ENCODE data around the gene ERC1. TPM values are rescaled to one million over a fixed set of nuclear protein-coding genes. Genes with fewer than 3 reads are reported as not detected.

Gene ERC1
- total RNA-seq, 2 experiments from 2014 or later: 40.1 to 49.6 TPM

DNA sequence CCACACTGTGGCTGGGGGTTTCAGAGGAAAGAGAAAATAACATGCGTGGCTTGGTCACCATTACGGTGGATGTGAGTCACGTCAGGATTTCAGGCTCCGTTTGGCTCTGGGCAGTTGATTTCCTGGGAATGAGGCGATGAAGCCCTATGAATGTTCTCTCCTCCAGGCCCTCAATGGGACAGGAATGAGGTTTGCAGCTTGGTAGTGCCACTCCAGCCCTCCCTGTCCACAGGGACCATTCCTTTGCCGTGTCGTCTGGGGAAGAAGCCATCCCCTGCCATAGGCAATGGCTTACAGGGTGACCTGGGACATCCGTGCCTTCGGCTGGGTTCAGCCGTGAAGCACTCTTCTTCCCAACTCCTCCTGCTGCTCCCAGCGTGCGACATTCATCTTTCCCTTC is 508.3 kb downstream of the ERC1 start:
- TF ChIP-seq, protein P1, sequence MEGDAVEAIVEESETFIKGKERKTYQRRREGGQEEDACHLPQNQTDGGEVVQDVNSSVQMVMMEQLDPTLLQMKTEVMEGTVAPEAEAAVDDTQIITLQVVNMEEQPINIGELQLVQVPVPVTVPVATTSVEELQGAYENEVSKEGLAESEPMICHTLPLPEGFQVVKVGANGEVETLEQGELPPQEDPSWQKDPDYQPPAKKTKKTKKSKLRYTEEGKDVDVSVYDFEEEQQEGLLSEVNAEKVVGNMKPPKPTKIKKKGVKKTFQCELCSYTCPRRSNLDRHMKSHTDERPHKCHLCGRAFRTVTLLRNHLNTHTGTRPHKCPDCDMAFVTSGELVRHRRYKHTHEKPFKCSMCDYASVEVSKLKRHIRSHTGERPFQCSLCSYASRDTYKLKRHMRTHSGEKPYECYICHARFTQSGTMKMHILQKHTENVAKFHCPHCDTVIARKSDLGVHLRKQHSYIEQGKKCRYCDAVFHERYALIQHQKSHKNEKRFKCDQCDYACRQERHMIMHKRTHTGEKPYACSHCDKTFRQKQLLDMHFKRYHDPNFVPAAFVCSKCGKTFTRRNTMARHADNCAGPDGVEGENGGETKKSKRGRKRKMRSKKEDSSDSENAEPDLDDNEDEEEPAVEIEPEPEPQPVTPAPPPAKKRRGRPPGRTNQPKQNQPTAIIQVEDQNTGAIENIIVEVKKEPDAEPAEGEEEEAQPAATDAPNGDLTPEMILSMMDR (IDR thresholded peaks at IDR 0.05): no peak
- H3K27me3 Mint-ChIP-seq: peaks cover 11% of the 10 kb centered on the region
- H3K4me3 Mint-ChIP-seq: no peak overlapping the region
- ChIA-PET POLR2A (interaction anchor here (0.5 kb wide), 1 partner anchor 495 kb away, joined by 3 read pairs; no protein-coding TSS in a partner anchor), CTCF (no interaction called here)
- H3K9me3 ChIP-seq (ENCODE audit: control insufficient read depth in 1 of 2, insufficient read depth in 1 of 2, low read length in 2 of 2): peaks cover 0 to 4% of the 10 kb centered on the region in 2 experiments
- no peak for ATAC-seq (ENCODE audit: poor library complexity)
- peaks cover 5% of the 10 kb centered on the region for H3K4me1 ChIP-seq (ENCODE audit: insufficient read depth, low read length)
- no peak for DNase-seq
- no peak overlapping the region for H3K4me3 ChIP-seq (ENCODE audit: low read length)
- peaks cover 4% of the 10 kb centered on the region for H3K4me1 Mint-ChIP-seq (ENCODE audit: low read depth)
- no peak overlapping the region for H3K27ac Mint-ChIP-seq
- no peaks in the 10 kb centered on the region for H3K9me3 Mint-ChIP-seq
- peaks cover 5 to 10% of the 10 kb centered on the region in 2 experiments for H3K27me3 ChIP-seq (ENCODE audit: control insufficient read depth in 1 of 2, insufficient read depth in 2 of 2, low read length in 2 of 2)
- peaks cover 3% of the 10 kb centered on the region for H3K36me3 Mint-ChIP-seq (ENCODE audit: low read depth)
- no peak overlapping the region for H3K27ac ChIP-seq (ENCODE audit: low read depth in 1 of 2, low read length in 2 of 2)
- no peaks in the 10 kb centered on the region for H3K36me3 ChIP-seq (ENCODE audit: insufficient read depth, low read length)
- intact Hi-C loops (cut with DNase I, micrococcal nuclease): no loop called here

- H3K27ac Mint-ChIP-seq: no peak overlapping the region
- peaks cover 17% of the 10 kb centered on the region for H3K27me3 Mint-ChIP-seq
Observed at GRCh38 chr12:1500095-1500801, 509.2 kb downstream of the ERC1 start.

DNA sequence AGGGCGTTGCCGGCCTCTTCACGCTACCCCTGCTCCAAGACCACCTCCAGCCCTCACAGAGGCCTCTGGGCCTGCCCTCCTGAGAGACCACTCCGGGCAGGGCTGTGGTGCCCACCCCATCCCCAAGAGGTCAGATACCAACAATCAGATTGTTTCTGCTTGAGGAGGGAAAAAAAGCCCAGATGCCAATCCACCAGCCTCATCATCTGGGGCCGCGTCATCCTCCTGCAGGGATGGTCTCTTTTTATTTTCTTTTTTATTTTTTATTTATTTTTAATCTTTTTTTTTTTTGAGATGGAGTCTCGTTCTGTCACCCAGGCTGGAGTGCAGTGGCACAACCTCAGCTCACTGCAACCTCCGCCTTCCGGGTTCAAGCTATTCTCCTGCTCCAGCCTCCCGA is 510.0 kb downstream of the ERC1 start:
- H3K27ac Mint-ChIP-seq: no peak overlapping the region
- POLR2A ChIA-PET: no interaction called here
- DNase-seq (no peak), ATAC-seq (ENCODE audit: poor library complexity) (no peak)
- TF ChIP-seq, protein P1 (IDR thresholded peaks at IDR 0.05): no peak
- H3K4me1 Mint-ChIP-seq (ENCODE audit: low read depth): peaks cover 10% of the 10 kb centered on the region
- no peak overlapping the region for H3K4me3 Mint-ChIP-seq
- H3K36me3 Mint-ChIP-seq (ENCODE audit: low read depth): no peaks in the 10 kb centered on the region
- intact Hi-C loops (cut with DNase I, micrococcal nuclease): no loop called here
- no peak overlapping the region for H3K27ac ChIP-seq (ENCODE audit: low read depth in 1 of 2, low read length in 2 of 2)
- H3K9me3 ChIP-seq (ENCODE audit: control insufficient read depth in 1 of 2, insufficient read depth in 1 of 2, low read length in 2 of 2): peaks cover 0 to 4% of the 10 kb centered on the region in 2 experiments
- H3K4me1 ChIP-seq (ENCODE audit: insufficient read depth, low read length): peaks cover 13% of the 10 kb centered on the region
- no peaks in the 10 kb centered on the region for H3K9me3 Mint-ChIP-seq
- CTCF ChIA-PET: no interaction called here
- H3K36me3 ChIP-seq (ENCODE audit: insufficient read depth, low read length): no peaks in the 10 kb centered on the region
- peaks cover 17% of the 10 kb centered on the region for H3K27me3 Mint-ChIP-seq
- H3K4me3 ChIP-seq (ENCODE audit: low read length): no peak overlapping the region
- peaks cover 12 to 16% of the 10 kb centered on the region in 2 experiments for H3K27me3 ChIP-seq (ENCODE audit: control insufficient read depth in 1 of 2, insufficient read depth in 2 of 2, low read length in 2 of 2)

More at GRCh38 chr12:1500095-1500801, 509.2 kb downstream of the ERC1 start:
- Mint-ChIP-seq H3K4me1 (ENCODE audit: low read depth) (peaks cover 10% of the 10 kb centered on the region), H3K9me3 (no peaks in the 10 kb centered on the region), H3K36me3 (ENCODE audit: low read depth) (no peaks in the 10 kb centered on the region), H3K4me3 (no peak overlapping the region)
- H3K36me3 ChIP-seq (ENCODE audit: insufficient read depth, low read length): no peaks in the 10 kb centered on the region
- intact Hi-C loops (cut with DNase I, micrococcal nuclease): no loop called here
- H3K27me3 ChIP-seq (ENCODE audit: control insufficient read depth in 1 of 2, insufficient read depth in 2 of 2, low read length in 2 of 2): peaks cover 12% of the 10 kb centered on the region in 2 experiments
- ChIA-PET CTCF (no interaction called here), POLR2A (no interaction called here)
- TF ChIP-seq, protein P1 (IDR thresholded peaks at IDR 0.05): no peak
- ATAC-seq (ENCODE audit: poor library complexity) (no peak), DNase-seq (no peak)
- H3K4me3 ChIP-seq (ENCODE audit: low read length): no peak overlapping the region
- no peak overlapping the region for H3K27ac ChIP-seq (ENCODE audit: low read depth in 1 of 2, low read length in 2 of 2)
- peaks cover 0 to 4% of the 10 kb centered on the region in 2 experiments for H3K9me3 ChIP-seq (ENCODE audit: control insufficient read depth in 1 of 2, insufficient read depth in 1 of 2, low read length in 2 of 2)
- peaks cover 13% of the 10 kb centered on the region for H3K4me1 ChIP-seq (ENCODE audit: insufficient read depth, low read length)
